Measurements from ENCODE around the gene TREH. TPM values are rescaled to one million over a fixed set of nuclear protein-coding genes. Genes with fewer than 3 reads are reported as not detected.

Gene TREH
- total and polyA plus RNA-seq, 2 of the 8 experiments (the other 6 are each of a cell fraction or from before 2014, with no cell fraction given) = 0.03 TPM; not detected in 1

DNA sequence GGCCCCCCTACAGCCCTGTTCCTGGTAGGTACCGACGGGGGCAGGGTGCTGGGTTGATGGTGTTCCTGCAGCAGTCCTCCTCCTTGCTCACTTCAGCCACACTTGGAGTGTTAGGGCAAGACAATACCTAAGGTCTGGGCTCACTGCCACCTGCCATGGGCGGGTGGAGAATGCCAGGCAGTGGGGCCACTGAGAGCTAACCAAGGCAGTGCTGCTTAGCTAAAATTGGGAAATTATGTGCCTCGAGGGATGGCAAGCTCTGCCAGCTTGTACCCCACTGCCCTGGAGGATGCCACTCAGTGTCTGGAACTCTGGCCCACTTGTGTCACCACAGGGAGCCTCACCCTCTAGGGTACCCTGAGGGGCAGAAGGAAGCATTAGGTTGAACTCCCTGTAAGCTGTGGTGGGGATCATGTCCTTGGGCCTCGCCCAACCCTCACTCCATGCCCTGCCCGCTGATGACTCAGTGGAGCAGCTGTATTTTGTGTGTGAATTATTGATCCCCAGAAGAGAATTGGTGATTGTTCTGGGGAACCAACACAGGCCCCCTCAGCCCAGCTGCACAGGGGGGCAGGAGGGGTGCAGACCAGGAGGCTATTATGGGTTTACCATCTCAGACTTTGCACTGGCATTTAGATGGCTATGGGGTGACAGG lies 54.3 kb downstream of the TREH start:
- Histone ChIP-seq H4K5ac (ENCODE audit: insufficient read length, low read depth, low read length) (no peak overlapping the region), H3K18ac (ENCODE audit: extremely low read depth, low read length) (no peak overlapping the region), H3K27ac (ENCODE audit: low read depth, low read length) (no peak overlapping the region), H3K23ac (ENCODE audit: insufficient read length) (no peak overlapping the region), H2BK5ac (ENCODE audit: low read depth, low read length) (no peak overlapping the region), H3K56ac (replicated peaks; ENCODE audit: insufficient read length, low read depth, low read length) (no peak overlapping the region), H3K79me1 (ENCODE audit: low read depth, low read length) (peaks cover 19% of the 10 kb centered on the region), H3K36me3 (ENCODE audit: control insufficient read depth in 2 of 4, insufficient read depth in 4 of 4, low read length in 3 of 4) (peaks cover 12 to 33% (median 24%) of the 10 kb centered on the region in 4 experiments), H2AK5ac (ENCODE audit: low read depth, low read length) (no peak overlapping the region), H2BK120ac (replicated peaks; ENCODE audit: low read depth, low read length) (no peak overlapping the region), H2BK12ac (ENCODE audit: low read depth, low read length) (no peak overlapping the region), H3K4me1 (replicated peaks in 1 of 4; ENCODE audit: control insufficient read depth in 3 of 4, insufficient read depth in 4 of 4, low read length in 3 of 4) (peaks cover 0 to 24% (median 20%) of the 10 kb centered on the region in 4 experiments; a peak in 6 of 7 replicates), H4K91ac (replicated peaks; ENCODE audit: insufficient read length, low read length) (no peak overlapping the region), H3K79me2 (ENCODE audit: control insufficient read depth in 1 of 2, insufficient read depth in 2 of 2, low read length in 2 of 2) (peaks cover 7 to 27% of the 10 kb centered on the region in 2 experiments; a peak in 2 of 4 replicates), H3K27me3 (replicated peaks in 1 of 4; ENCODE audit: control insufficient read depth in 3 of 4, extremely low read depth in 1 of 4, insufficient read depth in 3 of 4, low read length in 3 of 4) (no peaks in the 10 kb centered on the region), H3K14ac (ENCODE audit: insufficient read length) (no peak overlapping the region), H3K4ac (replicated peaks; ENCODE audit: insufficient read length, low read depth, low read length) (no peak overlapping the region), H2AFZ (ENCODE audit: low read length) (no peak overlapping the region), H2BK20ac (ENCODE audit: low read length) (no peak overlapping the region), H3K23me2 (ENCODE audit: low read depth, low read length) (peaks cover 7% of the 10 kb centered on the region), H3K9me3 (ENCODE audit: insufficient read depth in 2 of 2, low read depth in 1 of 2, low read length in 1 of 2) (no peaks in the 10 kb centered on the region), H4K20me1 (replicated peaks in 1 of 2; ENCODE audit: control insufficient read depth in 1 of 2, insufficient read depth in 2 of 2, low read length in 2 of 2) (peaks cover 0 to 14% of the 10 kb centered on the region in 2 experiments), H3K9ac (replicated peaks in 1 of 4; ENCODE audit: extremely low read depth in 1 of 4, low read depth in 3 of 4, low read length in 3 of 4) (no peak overlapping the region), H2BK15ac (ENCODE audit: low read length) (no peak overlapping the region), H3K4me2 (ENCODE audit: insufficient read depth in 1 of 2, low read depth in 2 of 2, low read length in 2 of 2) (no peak overlapping the region), H3K4me3 (ENCODE audit: extremely low read depth in 1 of 4, insufficient read depth in 2 of 4, low read depth in 3 of 4, low read length in 4 of 4) (no peak overlapping the region), H4K8ac (ENCODE audit: extremely low read depth, insufficient read depth, low read length) (no peak overlapping the region)
- ChIA-PET CTCF (ENCODE audit: partially characterized antibody) (interaction anchor here (0.6 to 10.4 kb wide), 9 partner anchors 9 to 713 kb away, joined by 3 to 155 read pairs (median 4); partner anchors contain the start of gene PHLDB1), POLR2A (ENCODE audit: partially characterized antibody) (interaction anchor here (2.2 to 28.7 kb wide), 3 partner anchors 10 to 33 kb away, joined by 5 to 574 read pairs (median 574); partner anchors contain the start of gene PHLDB1)
- DNase-seq (ENCODE audit: low read depth in 1 of 2, low spot score in 2 of 2) (no peak), FAIRE-seq (no peak)
- WGBS, 2 experiments (ENCODE audit: extremely low coverage in 1 of 2, insufficient coverage in 1 of 2, insufficient read length in 1 of 2, insufficient replicate concordance in 2 of 2, low coverage in 1 of 2, low lambda C conversion rate in 2 of 2, missing lambda C conversion rate in 1 of 2) = 89% methylated on average over 6 of the region's 6 CpGs; no CpG with 5 or more reads in 1 of the 2 experiments
- no peak for TF ChIP-seq RFX5 (IDR thresholded peaks at IDR 0.05; ENCODE audit: borderline replicate concordance, low read depth, low read length)
- TF ChIP-seq, protein P1, sequence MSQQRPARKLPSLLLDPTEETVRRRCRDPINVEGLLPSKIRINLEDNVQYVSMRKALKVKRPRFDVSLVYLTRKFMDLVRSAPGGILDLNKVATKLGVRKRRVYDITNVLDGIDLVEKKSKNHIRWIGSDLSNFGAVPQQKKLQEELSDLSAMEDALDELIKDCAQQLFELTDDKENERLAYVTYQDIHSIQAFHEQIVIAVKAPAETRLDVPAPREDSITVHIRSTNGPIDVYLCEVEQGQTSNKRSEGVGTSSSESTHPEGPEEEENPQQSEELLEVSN (IDR thresholded peaks at IDR 0.05) = no peak
- no peak for TF ChIP-seq BCL11A (IDR thresholded peaks at IDR 0.05; ENCODE audit: low read depth in 2 of 2, low read length in 2 of 2)
- no peak for TF ChIP-seq BACH1 (IDR thresholded peaks at IDR 0.05; ENCODE audit: low read length)
- TF ChIP-seq CHD1 (IDR thresholded peaks at IDR 0.05; ENCODE audit: low read depth, low read length) = no peak
- no peak for TF ChIP-seq HDAC2 (IDR thresholded peaks at IDR 0.05; ENCODE audit: borderline replicate concordance in 1 of 2, low read depth in 2 of 2, low read length in 2 of 2)
- no peak for TF ChIP-seq POLR2A (IDR thresholded peaks at IDR 0.05; ENCODE audit: control extremely low read depth in 1 of 2, low read depth in 2 of 2, low read length in 2 of 2)
- TF ChIP-seq CEBPB (IDR thresholded peaks at IDR 0.05; ENCODE audit: low read depth, low read length) = no peak
